Activated naive CD8-positive, alpha-beta T cell treated with anti-CD3 and anti-CD28 coated beads, Interleukin-2, amount 10 ng/mL, durations not matched to agents 7 days and 5 days (primary cell): ENCODE measurements around the gene DCAF11. TPM values are rescaled to one million over a fixed set of nuclear protein-coding genes. Genes with fewer than 3 reads are reported as not detected.
A peak's percentile ranks its signal among the peaks of the same experiment; 100 is the strongest.

Source experiments
- ATAC-seq: fragments of 150-1000 bp; cut with Tn5 transposase; one replicate; pipeline ENCODE4 v1.10.0; 2021; ENCODE audit warnings: low read depth, moderate library complexity
- POLR2A ChIA-PET: fragments of 350-600 bp; sonication (Branson Sonifier 250); formaldehyde crosslinking; loops from one replicate; lab custom pipeline; 2021; ENCODE audit warnings: antibody characterized with exemption; lab: Charles Lee
- DNase-seq: peaks from one replicate; pipeline ENCODE4 v3.0.0; 2021
- H3K27ac Mint-ChIP-seq: one replicate; pipeline ENCODE4 v1.8.0; 2022; ENCODE audit warnings: mild to moderate bottlenecking, mixed read lengths
- H3K27me3 Mint-ChIP-seq: one replicate; pipeline ENCODE4 v1.8.0; 2022; ENCODE audit warnings: mild to moderate bottlenecking, moderate library complexity, mixed read lengths
- H3K36me3 Mint-ChIP-seq: one replicate; pipeline ENCODE4 v1.8.0; 2021; ENCODE audit warnings: mild to moderate bottlenecking, mixed read lengths
- H3K4me1 Mint-ChIP-seq: one replicate; pipeline ENCODE4 v1.8.0; 2021; ENCODE audit warnings: mixed read lengths
- H3K4me3 Mint-ChIP-seq: one replicate; pipeline ENCODE4 v1.8.0; 2022; ENCODE audit warnings: mild to moderate bottlenecking, moderate library complexity, mixed read lengths
- H3K9me3 Mint-ChIP-seq: one replicate; pipeline ENCODE4 v1.8.0; 2021; ENCODE audit warnings: mixed read lengths
- microRNA-seq: library from miRNA; unstranded; fragments of <30 nt; microRNA quantifications from one replicate; pipeline ENCODE4 v1.2.0, GENCODE V29; 2022
- total RNA-seq, 2 experiments: library from RNA; stranded (reverse); gene quantifications; one replicate each; pipeline ENCODE4 v1.2.3, GENCODE V29; 2021

DCAF11 gene
- total RNA-seq, 2 experiments from 2014 or later: 100 to 105 TPM

DNA sequence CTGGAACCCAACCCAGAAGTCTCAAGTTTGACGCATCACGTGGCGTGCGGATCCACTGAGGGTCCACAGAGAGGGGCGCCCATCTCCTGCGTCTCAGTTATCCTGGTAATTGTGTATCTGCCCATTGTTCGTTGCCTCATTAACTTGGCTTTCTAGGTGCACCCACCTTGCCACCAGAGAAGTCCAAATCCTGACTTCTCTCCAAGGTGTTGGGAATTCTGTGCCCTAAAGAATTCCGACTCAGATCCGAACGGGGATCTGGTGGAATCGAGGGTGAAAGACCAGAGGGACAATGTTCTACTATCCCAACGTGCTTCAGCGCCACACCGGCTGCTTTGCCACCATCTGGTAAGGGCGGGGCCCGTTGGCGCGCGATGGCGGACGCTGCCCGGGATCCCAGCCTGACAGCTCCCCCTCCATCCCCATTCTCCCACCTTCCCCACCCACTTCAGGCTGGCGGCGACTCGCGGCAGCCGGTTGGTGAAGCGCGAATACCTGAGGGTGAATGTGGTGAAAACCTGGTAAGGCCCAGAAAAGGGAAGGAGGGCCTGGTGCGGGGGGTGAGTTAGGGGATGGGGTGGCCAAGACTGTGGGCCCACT is 57.8 kb downstream of the DCAF11 start:
- Mint-ChIP-seq H3K36me3 (peaks cover 30% of the 10 kb centered on the region), H3K9me3 (no peaks in the 10 kb centered on the region), H3K4me3 (peak overlapping the region; percentile 93), H3K27me3 (no peaks in the 10 kb centered on the region), H3K27ac (peak overlapping the region; percentile 60), H3K4me1 (peaks cover 16% of the 10 kb centered on the region)
- DNase-seq: no peak
- ATAC-seq: no peak
- POLR2A ChIA-PET: interaction anchor here (1.0 to 4.7 kb wide), 8 partner anchors 8 to 41 kb away, joined by 3 to 82 read pairs (median 10); partner anchors contain the start of genes CHMP4A, IPO4, IRF9 and RNF31

DNA sequence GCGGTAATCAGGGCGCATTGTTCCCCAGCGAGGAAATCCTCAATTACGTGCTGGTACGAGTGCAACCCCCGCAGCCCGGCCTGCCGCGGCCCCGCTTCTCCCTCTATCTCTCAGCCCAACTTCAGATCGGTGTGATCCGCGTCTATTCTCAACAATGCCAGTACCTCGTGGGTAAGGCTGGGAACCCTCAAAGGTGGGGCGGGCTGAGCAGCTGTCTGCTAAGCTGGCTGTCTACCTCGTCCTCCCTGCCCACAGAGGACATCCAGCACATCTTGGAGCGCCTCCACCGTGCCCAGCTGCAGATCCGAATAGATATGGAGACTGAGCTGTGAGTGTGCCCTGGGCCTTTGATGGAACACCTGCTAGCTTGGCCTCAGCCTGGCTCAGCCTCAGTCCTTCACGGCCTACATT is 58.3 kb downstream of the DCAF11 start:
- Mint-ChIP-seq H3K9me3 (no peaks in the 10 kb centered on the region), H3K4me1 (peaks cover 15% of the 10 kb centered on the region), H3K4me3 (peak overlapping the region; percentile 93), H3K27me3 (no peaks in the 10 kb centered on the region), H3K27ac (peak overlapping the region; percentile 33), H3K36me3 (peaks cover 26% of the 10 kb centered on the region)
- no peak for DNase-seq
- POLR2A ChIA-PET: interaction anchor here (1.0 to 4.7 kb wide), 4 partner anchors 8 to 15 kb away, joined by 3 to 82 read pairs (median 7); partner anchors contain the start of genes IPO4 and IRF9
- no peak for ATAC-seq

Small RNAs within 50 kb of the gene (microRNA-seq; reads per million reads assigned to microRNA genes)
- gene MIR7703: not detected

Other genes starting within 250 kb of the DCAF11 start
- gene DHRS4, start 161.0 kb upstream of the DCAF11 start, total RNA-seq: 10 to 100 TPM; 17.1 to 20.0 TPM
- 10 to 100 TPM; 17.7 to 20.9 TPM for gene DHRS4L2, start 125.8 kb upstream of the DCAF11 start, total RNA-seq
- under 1 TPM; 0.80 to 0.91 TPM for gene CARMIL3, start 62.8 kb upstream of the DCAF11 start, total RNA-seq
- under 1 TPM in 1 of 2 experiments, not detected in 1; 0.14 TPM for gene CPNE6, start 43.2 kb upstream of the DCAF11 start, total RNA-seq
- gene PCK2, start 20.5 kb upstream of the DCAF11 start, total RNA-seq: 10 to 100 TPM; 47.4 to 50.6 TPM
- gene NRL, start 172 bp downstream of the DCAF11 start, total RNA-seq: 1 to 10 TPM; 3.3 to 3.4 TPM
- gene FITM1, start 15.9 kb downstream of the DCAF11 start, total RNA-seq: 1 to 10 TPM; 1.3 to 1.7 TPM
- gene PSME1, start 21.4 kb downstream of the DCAF11 start, total RNA-seq: 100 to 1,000 TPM; 430 to 443 TPM
- 10 to 100 TPM; 41.6 to 43.9 TPM for gene EMC9, start 26.8 kb downstream of the DCAF11 start, total RNA-seq
- gene PSME2, start 31.8 kb downstream of the DCAF11 start, total RNA-seq: 100 to 1,000 TPM; 406 to 414 TPM
- gene RNF31, start 32.7 kb downstream of the DCAF11 start, total RNA-seq: 100 to 1,000 TPM; 131 to 153 TPM
- 100 to 1,000 TPM; 234 to 252 TPM for gene IRF9, start 46.5 kb downstream of the DCAF11 start, total RNA-seq
- gene REC8, start 57.3 kb downstream of the DCAF11 start, total RNA-seq: 10 to 100 TPM; 55.1 to 60.7 TPM
- gene IPO4, start 74.0 kb downstream of the DCAF11 start, total RNA-seq: 10 to 100 TPM; 32.2 to 33.0 TPM
- 10 to 100 TPM; 28.9 to 29.6 TPM for gene TM9SF1, start 80.7 kb downstream of the DCAF11 start, total RNA-seq
- under 1 TPM; 0.43 to 0.53 TPM for gene TSSK4, start 90.9 kb downstream of the DCAF11 start, total RNA-seq
- gene CHMP4A, start 98.7 kb downstream of the DCAF11 start, total RNA-seq: 10 to 100 TPM; 93.6 to 97.8 TPM
- 10 to 100 TPM; 11.9 to 15.4 TPM for gene MDP1, start 101.3 kb downstream of the DCAF11 start, total RNA-seq
- 100 to 1,000 TPM; 179 to 196 TPM for gene NEDD8, start 117.6 kb downstream of the DCAF11 start, total RNA-seq
- 10 to 100 TPM; 76.6 to 82.2 TPM for gene GMPR2, start 118.2 kb downstream of the DCAF11 start, total RNA-seq
- 100 to 1,000 TPM; 122 to 124 TPM for gene TINF2, start 127.8 kb downstream of the DCAF11 start, total RNA-seq
- 1 to 10 TPM; 5.7 to 5.8 TPM for gene TGM1, start 148.4 kb downstream of the DCAF11 start, total RNA-seq
- 10 to 100 TPM; 42.1 to 48.8 TPM for gene RABGGTA, start 156.8 kb downstream of the DCAF11 start, total RNA-seq
- gene DHRS1, start 185.0 kb downstream of the DCAF11 start, total RNA-seq: 10 to 100 TPM; 36.0 to 41.9 TPM
- 10 to 100 TPM; 28.7 to 31.1 TPM for gene NOP9, start 185.1 kb downstream of the DCAF11 start, total RNA-seq
- gene CIDEB, start 193.2 kb downstream of the DCAF11 start, total RNA-seq: 10 to 100 TPM; 33.7 to 34.8 TPM
- gene LTB4R2, start 195.4 kb downstream of the DCAF11 start, total RNA-seq: 10 to 100 TPM; 19.4 to 21.2 TPM
- gene LTB4R, start 196.7 kb downstream of the DCAF11 start, total RNA-seq: 10 to 100 TPM; 27.0 to 27.8 TPM
- 1 to 10 TPM; 4.4 to 6.3 TPM for gene ADCY4, start 220.3 kb downstream of the DCAF11 start, total RNA-seq
- gene RIPK3, start 225.2 kb downstream of the DCAF11 start, total RNA-seq: 10 to 100 TPM; 41.1 to 43.7 TPM